ENCODE results near the gene SLC25A21. TPM values are rescaled to one million over a fixed set of nuclear protein-coding genes. Genes with fewer than 3 reads are reported as not detected.

Gene SLC25A21
- total RNA-seq, 4 donors from 2014 or later: 0.82 to 11.1 TPM; not detected in 2

- TF ChIP-seq CTCF (IDR thresholded peaks at IDR 0.05) (peak; percentile 36 to 53 (median 42)), POLR2A (IDR thresholded peaks at IDR 0.05) (no peak)
- DNase-seq: peak; percentile 32
- Histone ChIP-seq H3K36me3 (no peaks in the 10 kb centered on the region), H3K9me3 (no peaks in the 10 kb centered on the region), H3K4me3 (peak overlapping the region in 1 of 4 donors; percentile 24), H3K27ac (no peak overlapping the region), H3K4me1 (peaks cover 8 to 42% (median 28%) of the 10 kb centered on the region in 4 donors), H3K27me3 (peaks cover 100% of the 10 kb centered on the region)
- intact Hi-C loops (cut with DNase I; ENCODE audit: low total_unique reads) (no loop called here), in situ Hi-C loops (cut with MboI; ENCODE audit: low pct_ligation_motif_present in 1 of 4, low pct_unique_long_range_greater_than_20kb in 1 of 4, low sequenced_read_pairs in 3 of 4) (loop anchor here in 2 of 4 donors (25.0 kb wide), 2 partner anchors 281 to 506 kb away; partner anchors contain the start of gene SLC25A21 (in 1 of the 2))
- WGBS, 2 donors (ENCODE audit: low coverage in 1 of 2): 4% methylated on average over 34 of the region's 48 CpGs; no CpG with 5 or more reads in 1 of the 2 donors
These were observed 516.3 kb downstream of the SLC25A21 start for GRCh38 chr14:36655963-36656686.

GRCh38 chr14:36655571-36655962 is 516.8 kb downstream of the SLC25A21 start:
- H3K4me3 ChIP-seq: no peak overlapping the region
- WGBS, 2 donors (ENCODE audit: low coverage in 1 of 2): 30 to 50% methylated on average over 1 to 11 of the region's 11 CpGs
- in situ Hi-C loops (cut with MboI; ENCODE audit: low pct_ligation_motif_present in 1 of 4, low pct_unique_long_range_greater_than_20kb in 1 of 4, low sequenced_read_pairs in 3 of 4): loop anchor here in 2 of 4 donors (25.0 kb wide), 2 partner anchors 282 to 507 kb away; partner anchors contain the start of gene SLC25A21 (in 1 of the 2)
- no peak for DNase-seq
- no peaks in the 10 kb centered on the region for H3K36me3 ChIP-seq
- H3K4me1 ChIP-seq: peaks cover 8 to 37% (median 25%) of the 10 kb centered on the region in 4 donors
- no peak overlapping the region for H3K27ac ChIP-seq
- TF ChIP-seq CTCF (IDR thresholded peaks at IDR 0.05) (no peak), EP300 (IDR thresholded peaks at IDR 0.05; ENCODE audit: low read depth) (no peak), POLR2AphosphoS5 (IDR thresholded peaks at IDR 0.05) (no peak), POLR2A (IDR thresholded peaks at IDR 0.05) (no peak)
- H3K9me3 ChIP-seq: no peaks in the 10 kb centered on the region
- intact Hi-C loops (cut with DNase I; ENCODE audit: low total_unique reads): no loop called here
- peaks cover 100% of the 10 kb centered on the region for H3K27me3 ChIP-seq

GRCh38 chr14:36654794-36655381 is 517.5 kb downstream of the SLC25A21 start:
- TF ChIP-seq POLR2A (IDR thresholded peaks at IDR 0.05): no peak
- peaks cover 100% of the 10 kb centered on the region for H3K27me3 ChIP-seq
- no peaks in the 10 kb centered on the region for H3K9me3 ChIP-seq
- no peak overlapping the region for H3K27ac ChIP-seq
- in situ Hi-C loops (cut with MboI; ENCODE audit: low pct_ligation_motif_present in 1 of 4, low pct_unique_long_range_greater_than_20kb in 1 of 4, low sequenced_read_pairs in 3 of 4) (loop anchor here in 2 of 4 donors (25.0 kb wide), 2 partner anchors 282 to 507 kb away; partner anchors contain the start of gene SLC25A21 (in 1 of the 2)), intact Hi-C loops (cut with DNase I; ENCODE audit: low total_unique reads) (no loop called here)
- peaks cover 8 to 37% (median 25%) of the 10 kb centered on the region in 4 donors for H3K4me1 ChIP-seq
- 38% methylated on average over 29 of the region's 34 CpGs; no CpG with 5 or more reads in 1 of the 2 donors for WGBS, 2 donors (ENCODE audit: low coverage in 1 of 2)
- DNase-seq: no peak
- no peaks in the 10 kb centered on the region for H3K36me3 ChIP-seq
- H3K4me3 ChIP-seq: no peak overlapping the region

GRCh38 chr14:36653962-36654793 is 518.2 kb downstream of the SLC25A21 start:
- no peaks in the 10 kb centered on the region for H3K36me3 ChIP-seq
- 10 to 39% methylated on average over 10 to 31 of the region's 31 CpGs for WGBS, 2 donors (ENCODE audit: low coverage in 1 of 2)
- intact Hi-C loops (cut with DNase I; ENCODE audit: low total_unique reads): no loop called here
- H3K4me3 ChIP-seq: no peak overlapping the region
- DNase-seq: no peak
- peaks cover 100% of the 10 kb centered on the region for H3K27me3 ChIP-seq
- no peak overlapping the region for H3K27ac ChIP-seq
- in situ Hi-C loops (cut with MboI; ENCODE audit: low pct_ligation_motif_present in 1 of 4, low pct_unique_long_range_greater_than_20kb in 1 of 4, low sequenced_read_pairs in 3 of 4): loop anchor here in 2 of 4 donors (25.0 kb wide), 2 partner anchors 283 to 508 kb away; partner anchors contain the start of gene SLC25A21 (in 1 of the 2)
- no peak for TF ChIP-seq CTCF (IDR thresholded peaks at IDR 0.05)
- TF ChIP-seq EP300 (IDR thresholded peaks at IDR 0.05; ENCODE audit: low read depth): no peak
- TF ChIP-seq POLR2A (IDR thresholded peaks at IDR 0.05): no peak
- no peak for TF ChIP-seq POLR2AphosphoS5 (IDR thresholded peaks at IDR 0.05)
- H3K4me1 ChIP-seq: peaks cover 8 to 35% (median 25%) of the 10 kb centered on the region in 4 donors
- no peaks in the 10 kb centered on the region for H3K9me3 ChIP-seq
